NOMO-1 (cell line): ENCODE data around the gene CRYBB1.

Experiments
- DNase-seq, 2 experiments: peaks; one replicate each; lab custom pipeline; 2025; ENCODE audit not compliant: unreplicated experiment in 2 of 2; lab: John Stamatoyannopoulos, UW

CRYBB1 gene

DNA sequence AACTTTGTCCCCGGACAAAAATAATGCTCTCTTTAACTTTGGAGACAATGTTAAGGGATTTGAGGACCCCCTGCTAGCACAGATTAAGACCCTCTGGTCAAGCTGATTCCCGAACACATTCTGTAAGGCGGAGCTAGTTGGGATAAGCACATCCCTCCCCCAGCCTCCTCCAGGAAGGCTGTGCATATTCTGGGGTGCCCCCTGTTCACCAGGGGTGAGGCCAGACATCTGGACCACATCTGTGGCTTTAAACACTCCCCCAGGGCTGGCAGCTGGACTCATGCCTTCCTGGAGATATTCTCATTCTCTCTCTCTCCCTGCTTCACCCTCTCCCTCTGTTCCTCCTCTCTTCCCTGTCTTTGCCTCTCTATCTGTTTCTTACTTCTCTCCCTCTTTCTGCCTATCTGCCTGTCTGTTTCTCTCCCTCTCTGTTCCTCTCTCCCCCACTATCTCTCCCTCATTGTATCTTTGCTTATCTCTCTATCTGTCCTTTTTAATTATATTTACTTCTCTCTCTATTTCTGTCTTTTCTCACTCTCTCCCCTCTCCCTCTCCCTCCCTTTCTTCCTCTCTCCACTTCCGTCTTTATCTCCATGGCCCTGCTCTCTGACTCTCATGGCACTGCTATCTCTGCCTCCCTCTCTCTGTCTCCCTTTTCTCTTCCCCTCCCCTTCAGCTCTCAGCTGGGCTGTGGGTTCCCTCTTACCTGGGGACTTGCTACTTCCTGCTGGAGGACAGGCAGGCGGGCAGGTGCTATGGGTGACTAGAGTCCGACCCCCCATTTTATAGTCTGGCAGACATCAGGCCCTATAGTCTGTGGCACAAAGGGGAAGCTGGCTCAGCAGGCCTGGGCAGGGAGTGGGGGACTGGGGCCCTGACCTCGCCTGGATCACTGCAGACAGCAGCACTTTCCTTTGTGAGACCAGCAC, at the start of gene CRYBB1:
Gene CRYBB1 (minus strand): TSS at position 757 of the 929 bp plus-strand sequence. CDS start 1,708 bp downstream, outside the sequence.
- peak; percentile 58 to 60 for DNase-seq

DNA sequence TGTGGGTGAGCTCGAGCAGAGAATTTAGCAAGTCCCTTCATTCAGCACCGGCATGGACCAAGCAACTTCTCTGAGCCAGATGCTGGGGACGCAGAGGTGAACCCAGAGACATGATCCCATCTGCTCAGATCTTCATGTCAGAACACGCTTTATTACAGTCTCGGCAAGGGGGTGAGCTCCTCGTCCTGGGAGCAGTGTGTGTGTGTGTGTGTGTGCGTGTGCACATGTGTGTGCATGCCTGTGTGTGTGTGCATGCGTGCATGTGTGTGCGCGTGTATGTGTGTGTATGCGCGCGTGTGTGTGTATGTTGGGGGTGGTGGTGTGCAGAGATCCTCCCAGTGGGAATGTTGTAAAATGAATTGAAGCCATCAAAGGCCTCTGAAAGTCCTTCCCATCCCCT, 49.3 kb upstream of the CRYBB1 start:
- no peak for DNase-seq

DNA sequence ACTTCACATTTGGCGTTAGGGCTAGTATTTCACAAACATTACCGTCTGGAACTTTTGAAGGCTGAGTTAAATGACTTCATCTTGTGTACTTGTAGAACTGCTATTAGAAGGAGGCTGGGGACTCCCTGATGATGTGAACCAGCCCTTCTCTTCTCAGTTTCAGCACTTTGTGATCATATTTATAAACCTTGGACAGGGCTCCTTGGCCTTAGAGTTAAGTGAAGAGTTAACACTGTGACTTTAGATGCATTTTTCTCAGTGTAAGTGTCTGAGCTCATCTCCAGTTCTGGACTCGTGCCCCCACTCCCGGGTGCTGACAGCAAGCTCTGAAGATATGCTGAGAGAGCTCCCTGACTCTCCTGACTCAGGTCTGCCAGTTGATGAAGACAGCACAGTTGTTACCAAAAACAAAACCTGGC, 48.0 kb upstream of the CRYBB1 start:
- DNase-seq = no peak

DNA sequence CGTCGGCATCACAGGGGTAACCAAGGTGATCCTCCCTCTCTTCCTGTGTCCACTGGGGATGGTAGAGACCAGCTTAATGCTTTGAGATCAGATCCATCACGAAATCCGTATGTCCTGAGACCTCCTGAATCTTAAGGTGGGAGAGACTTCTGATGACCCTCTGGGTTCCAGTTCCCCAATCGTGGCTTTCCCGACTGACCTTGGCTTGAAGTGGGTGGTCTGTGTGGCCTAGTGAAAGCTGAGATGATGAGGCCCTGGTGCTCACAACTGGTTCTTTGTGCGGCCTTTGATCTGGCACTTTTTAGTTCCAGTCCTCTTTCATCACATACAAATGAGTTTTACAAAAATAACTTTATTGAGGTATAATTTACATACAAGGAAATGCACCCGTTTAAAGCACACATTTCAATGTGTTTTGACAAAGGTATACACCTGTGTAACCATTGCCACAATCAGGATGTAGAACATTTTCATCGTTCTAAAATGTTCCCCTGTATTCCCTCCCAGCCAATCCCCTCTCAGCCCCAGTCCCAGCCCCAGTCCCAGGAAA, 45.6 kb upstream of the CRYBB1 start:
- DNase-seq = no peak

DNA sequence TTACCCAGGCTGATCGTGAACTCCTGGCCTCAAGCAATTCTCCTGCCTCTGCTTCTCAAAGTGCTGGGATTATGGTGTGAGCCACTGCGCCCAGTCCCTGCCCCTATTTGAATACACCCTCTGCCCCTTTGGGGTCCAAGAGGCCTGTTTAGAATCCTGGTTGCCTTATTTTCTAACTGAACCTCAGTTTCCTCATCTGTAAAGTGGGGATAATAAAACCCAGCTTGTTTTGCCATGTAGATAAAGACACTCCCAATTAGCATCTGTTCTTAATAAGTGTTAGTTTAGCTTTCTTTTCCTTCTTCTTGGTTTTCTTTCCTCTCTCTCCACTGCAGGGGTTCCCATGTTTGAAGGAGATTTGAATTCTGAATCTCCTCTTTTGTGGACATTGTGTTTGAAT, 44.3 kb upstream of the CRYBB1 start:
- DNase-seq = no peak

DNA sequence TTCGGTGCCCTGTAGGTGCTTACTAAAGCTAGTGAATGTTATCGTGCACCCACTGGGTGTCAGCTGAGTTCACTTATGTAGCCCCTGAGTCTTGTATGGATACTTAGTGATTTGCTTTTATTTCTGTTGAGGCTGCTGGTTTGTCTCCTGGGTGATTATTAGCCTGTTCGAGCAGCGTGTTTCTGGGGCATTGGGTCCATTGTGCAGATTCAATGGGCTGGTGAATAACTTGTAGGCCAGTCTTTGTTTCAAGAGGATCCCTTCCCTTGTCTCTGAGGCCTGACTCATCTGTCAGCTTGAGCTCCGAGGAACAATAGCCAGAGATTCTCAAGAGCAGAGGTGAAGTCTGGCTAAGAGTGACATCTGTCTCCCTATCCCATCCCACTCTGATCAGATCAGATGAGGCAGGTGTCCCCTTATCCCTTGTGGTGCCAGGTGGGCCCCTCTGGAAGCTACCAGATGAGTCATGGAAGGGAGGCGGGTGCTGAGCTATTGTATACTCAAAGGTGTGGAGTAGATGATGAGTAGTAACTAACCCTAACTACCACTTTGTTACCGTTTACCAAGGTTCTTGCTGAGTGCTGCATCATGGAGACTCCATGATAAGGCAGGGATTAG, 43.2 kb upstream of the CRYBB1 start:
- DNase-seq = no peak

DNA sequence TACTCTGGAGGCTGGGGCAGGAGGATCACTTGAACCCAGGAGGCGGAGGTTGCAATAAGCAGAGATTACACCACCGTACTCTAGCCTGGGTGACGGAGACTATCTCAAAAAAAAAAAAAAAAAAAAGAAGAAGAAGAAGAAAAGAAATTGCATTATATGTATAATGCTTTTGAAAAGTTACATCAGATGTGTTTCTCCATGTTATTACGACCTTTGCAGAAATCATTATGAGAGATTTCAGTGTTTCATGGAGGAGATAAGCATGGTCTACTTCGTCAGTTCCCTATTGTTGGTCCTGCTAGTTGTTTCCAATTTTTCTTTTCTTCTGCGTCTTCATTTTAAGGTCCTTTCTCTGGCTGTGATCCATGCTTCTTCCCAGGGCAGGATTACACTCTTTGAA, 42.5 kb upstream of the CRYBB1 start:
- DNase-seq = no peak

DNA sequence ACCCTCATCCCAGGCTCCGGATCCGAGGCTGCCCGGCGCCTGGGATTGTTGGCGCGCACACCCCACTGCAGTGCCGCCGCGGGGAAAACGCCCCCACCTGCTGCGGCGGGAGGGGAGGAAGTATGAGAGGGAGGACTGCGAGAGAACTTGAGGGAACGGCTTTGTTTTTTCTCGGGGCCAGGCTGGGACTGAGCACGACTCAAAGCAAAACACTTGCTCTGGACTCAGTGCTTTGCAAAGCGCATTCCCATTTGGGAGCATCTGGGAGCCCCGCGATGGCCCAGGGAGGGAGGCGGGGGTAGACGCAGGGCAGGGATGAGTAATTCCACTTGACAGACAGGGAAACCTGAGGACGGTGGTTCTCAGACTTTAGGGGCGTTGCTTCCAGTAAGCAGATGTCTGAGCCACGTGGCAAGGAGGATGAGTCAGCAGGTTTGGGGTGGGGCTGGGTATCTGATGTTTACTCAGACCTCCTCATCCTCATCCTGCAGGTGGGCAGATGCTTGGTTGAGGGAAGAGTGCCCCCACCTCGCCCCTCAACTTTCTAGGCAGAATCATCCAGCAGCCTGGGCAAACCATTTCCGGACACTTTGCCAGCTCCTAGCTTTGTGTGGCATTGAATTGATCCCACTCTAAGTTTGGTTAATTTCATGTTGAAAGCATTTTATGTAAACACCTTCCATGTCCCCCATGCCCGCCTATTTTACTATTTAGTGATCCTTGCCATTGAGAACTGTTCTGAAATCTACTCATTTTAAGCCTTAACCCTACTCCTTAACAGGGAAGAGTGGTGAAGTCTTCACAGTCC, 41.0 kb upstream of the CRYBB1 start:
- DNase-seq = peak; percentile 49 to 65

DNA sequence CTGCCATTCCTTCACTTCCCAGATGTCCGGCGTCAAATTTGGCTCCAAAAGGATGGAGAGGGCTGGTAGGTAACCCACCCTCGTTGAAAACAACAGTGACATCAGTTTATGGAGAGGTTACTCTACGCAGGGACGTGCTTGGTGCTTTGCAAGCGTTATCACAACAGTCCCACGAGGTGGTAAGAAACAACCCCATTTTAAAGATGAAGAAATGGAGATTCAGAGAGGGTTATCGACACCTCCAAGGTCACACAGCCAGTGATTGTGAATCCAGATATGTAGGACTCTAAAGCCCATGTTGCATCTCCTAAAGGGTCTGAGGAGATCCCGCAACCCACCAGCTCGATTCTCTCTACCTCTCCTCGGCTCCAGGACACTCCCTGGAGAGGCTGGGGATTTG, 40.3 kb upstream of the CRYBB1 start:
- DNase-seq = no peak

DNA sequence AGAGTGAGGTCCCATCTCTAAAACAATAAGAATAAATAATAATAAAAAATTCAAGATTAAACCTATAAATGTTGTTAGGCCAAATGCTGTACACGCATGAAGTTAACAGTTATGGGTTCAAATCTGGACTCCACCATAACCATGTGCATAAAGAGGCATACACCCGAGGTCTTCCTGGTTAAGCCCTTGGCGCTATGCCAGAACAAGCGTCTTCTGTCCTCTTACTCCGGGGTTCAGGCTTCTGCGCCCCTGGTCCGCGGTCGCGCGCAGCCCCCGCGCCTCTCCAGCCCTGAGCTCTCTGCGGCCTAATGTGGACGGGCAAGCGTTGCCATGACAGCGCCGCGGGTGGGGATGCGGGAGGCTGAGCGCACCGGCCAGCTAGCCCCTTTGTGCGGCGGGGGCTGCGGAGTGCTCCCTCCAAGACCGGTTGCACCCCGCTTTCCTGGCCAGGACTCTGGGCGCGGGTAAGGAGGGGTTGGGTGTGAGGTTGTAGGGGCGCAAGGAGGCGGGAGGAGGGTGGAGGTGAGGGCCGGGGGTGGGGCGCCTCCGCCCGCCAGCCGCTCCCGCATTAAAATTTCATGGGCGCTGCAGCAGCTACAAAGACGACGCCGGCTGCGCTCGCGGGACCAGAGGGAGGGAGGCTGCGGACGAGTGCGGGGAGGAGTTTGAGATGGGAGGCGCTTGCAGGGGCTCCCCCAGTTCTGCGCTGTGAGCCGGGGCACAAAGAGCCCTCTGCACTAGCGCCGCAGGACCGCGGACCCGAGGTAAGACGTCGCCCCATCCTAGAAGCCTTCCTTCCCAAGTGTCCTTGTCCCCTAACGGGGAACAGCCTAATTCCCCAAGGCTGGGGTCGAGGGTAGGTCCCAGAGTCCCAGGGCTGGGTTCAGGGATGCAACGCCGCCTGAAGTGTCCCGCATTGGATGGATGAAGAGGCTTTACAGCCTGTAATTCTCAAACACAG, 39.3 kb upstream of the CRYBB1 start, which contains the start of gene MIAT:
Gene MIAT (plus strand): TSS at position 698 of the 961 bp plus-strand sequence.
- DNase-seq = no peak

DNA sequence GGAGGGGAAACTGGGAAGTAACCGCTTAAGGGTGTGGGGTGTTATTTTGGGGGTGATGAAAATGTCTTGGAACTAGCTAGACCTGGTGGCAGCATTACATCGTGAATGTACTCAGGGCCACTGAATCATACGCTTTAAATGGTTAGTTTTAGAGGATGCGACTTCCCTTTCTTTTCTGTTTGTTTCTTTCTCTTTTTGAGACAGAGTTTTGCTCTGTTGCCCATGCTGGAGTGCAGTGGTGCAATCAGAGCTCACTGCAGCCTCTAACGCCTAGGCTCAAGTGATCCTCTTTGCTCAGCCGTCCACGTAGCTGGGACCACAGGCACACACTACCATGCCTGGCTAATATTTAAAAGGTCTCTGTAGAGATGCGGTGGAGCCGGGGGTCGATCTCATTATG, 34.0 kb upstream of the CRYBB1 start:
- peak in 1 of 2 experiments; percentile 36 for DNase-seq

DNA sequence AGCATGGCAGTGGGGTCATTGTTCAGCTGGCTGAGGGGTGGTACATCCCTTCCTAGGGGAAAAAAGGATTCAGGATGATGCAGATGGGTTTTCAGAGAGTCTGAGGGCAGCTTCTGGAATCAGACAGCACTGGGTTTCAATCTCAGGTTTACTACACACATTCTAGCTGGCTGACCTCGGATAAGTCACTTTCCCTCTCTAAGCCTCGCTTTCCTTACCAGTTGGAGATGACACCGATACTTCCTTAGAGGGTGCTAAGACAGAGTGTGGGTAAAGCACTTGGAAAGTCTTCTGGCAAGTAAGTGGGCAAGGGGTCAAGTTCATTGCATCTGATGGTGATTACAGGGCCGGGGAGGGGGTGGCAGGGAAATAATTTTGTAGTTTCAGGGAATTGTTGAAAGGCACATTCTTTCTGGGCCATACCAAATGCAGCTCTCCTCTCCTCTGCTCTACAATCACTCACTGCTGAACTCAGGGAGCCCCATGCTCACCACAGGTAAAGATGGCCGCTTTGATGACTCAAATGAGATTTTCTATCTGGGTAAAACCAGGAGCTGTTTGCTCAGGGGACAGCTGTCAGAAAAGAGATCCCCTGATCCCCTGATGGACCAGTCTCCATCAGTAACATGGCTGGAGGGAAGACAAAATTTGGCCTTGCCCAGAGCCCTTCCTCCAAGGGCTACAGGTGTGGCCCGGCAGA, 33.0 kb upstream of the CRYBB1 start:
- no peak for DNase-seq

DNA sequence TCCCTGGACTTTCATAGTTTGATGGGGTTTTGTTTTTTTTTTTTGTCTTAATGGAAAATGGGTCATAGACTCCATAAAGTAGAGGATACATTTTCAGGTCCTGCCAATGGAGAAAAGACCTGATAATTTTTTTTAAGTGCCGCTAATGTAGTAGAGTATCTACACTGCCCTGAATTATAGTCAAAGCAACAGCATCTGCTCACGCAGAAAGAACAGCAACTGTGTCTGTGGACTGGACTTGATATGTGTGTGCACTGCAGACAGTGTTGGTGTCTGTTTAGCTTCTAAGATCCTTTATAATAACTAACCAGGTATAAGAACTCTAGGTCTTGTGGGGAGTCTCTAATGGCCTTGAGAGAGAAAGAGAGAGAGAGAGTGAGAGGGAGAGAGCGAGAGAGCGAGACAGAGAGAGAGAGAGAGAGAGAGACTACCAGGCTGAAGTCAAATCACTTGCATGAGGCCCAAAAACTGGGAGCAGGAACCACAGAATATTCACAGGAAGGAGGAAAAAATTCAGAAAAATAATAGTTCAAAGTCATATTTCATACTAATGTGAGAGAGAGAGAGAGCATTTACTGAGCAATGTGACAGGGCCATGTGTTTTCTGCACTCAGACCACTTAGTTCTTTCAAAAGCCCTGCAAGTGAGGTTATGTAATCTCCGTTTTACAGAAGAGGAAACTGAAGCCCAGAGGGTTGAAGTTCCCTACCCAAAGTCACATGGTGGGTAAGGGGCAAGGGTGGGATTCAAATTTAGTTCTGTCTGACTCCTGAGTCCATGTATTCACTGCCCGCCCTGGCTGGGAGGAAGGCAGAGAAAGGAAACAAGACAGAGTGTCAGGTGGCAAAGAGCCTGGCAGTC, 30.9 kb upstream of the CRYBB1 start:
- DNase-seq = peak; percentile 66 to 83

DNA sequence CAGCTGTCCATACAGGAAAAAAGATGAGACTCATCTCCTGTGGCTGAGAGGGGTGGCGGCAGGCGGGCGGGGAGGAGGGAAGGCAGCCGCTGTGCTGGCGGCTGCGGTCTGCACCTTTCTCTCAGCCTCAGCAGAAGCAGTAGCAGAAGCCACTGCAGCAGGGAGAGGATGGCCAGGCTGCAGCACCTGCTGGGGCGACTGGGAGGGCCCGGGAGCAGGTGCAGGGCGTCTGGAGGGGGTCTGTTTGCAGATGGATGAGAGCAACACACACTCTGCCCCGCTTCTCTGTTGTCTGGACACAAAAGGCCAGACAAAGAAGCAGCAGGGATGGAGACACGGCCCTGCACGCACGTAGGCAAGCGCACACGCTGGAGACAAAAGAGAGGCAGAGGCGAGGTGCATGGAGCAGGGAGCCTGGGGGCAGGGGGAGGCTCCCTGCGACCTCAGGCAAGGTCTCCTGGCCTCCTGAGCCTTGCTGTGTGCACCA, 30.2 kb upstream of the CRYBB1 start:
- no peak for DNase-seq

DNA sequence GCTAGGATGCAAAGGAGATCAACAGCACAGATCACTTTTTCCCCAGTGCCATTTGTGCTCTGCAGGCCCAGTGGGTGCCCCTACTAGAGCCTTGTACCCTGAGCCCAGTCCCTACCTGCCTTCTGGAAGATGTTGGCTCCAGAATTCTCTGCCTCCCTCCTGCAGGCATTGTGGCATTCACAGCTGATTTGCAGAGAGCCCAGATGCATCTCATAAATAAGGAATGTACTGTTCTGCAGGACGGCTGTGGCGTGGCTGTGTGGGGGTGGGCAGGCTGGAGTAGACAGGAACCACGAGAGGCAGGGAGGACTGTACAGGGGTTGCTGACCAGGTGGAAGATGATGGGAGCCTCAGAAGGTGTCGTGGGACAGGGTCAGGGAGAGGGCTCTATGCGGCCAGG, 28.3 kb upstream of the CRYBB1 start:
- no peak for DNase-seq

DNA sequence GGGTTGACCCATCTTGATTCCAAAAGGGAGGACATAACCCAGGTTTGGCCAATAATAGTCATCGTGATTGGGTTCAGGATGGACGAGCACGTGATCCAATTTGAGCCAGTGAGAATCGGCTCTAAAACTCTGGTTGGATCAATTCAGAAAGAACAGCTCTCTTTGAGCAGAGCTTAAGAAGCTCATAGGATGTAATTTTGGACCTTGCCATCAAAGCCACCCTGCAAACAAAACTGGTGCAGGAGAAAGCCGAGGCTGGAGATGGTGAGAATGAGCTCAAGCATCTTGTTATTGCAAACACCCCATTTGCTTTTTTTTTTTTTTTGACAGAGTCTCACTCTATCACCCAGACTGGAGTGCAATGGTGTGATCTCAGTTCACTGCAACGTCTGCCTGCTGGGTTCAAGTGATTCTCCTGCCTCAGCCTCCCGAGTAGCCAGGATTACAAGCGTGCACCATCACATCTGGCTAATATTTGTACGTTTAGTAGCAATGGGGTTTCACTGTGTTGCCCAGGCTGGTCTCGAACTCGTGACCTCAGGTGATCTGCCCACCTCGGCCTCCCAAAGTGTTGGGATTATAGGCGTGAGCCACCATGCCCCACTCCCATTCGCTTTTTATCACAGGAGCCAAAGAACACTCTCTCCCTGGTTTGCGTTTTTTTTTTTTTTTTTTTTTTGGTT, 25.7 kb upstream of the CRYBB1 start:
- DNase-seq = no peak
